Astrocyte (in vitro differentiated cells and primary cell): ENCODE data around the gene CCDC187. TPM values are rescaled to one million over a fixed set of nuclear protein-coding genes. Genes with fewer than 3 reads are reported as not detected.

Experiments
- DNase-seq: peaks from one replicate; pipeline ENCODE4 v3.0.0-alpha.2; 2010; ENCODE audit warnings: low read depth
- FAIRE-seq: peaks from 2 replicates; lab custom pipeline; 2011; peaks lifted over from hg19 to GRCh38; lab: Jason Lieb, UNC
- H2AFZ ChIP-seq: 2 replicates; pipeline ENCODE4 v1.6.0; 2012; ENCODE audit warnings: low read depth, low read length, inconsistent platforms
- H3K27ac ChIP-seq: 2 replicates; pipeline ENCODE4 v1.5.1; 2011; ENCODE audit warnings: low read depth, low read length, inconsistent platforms
- H3K27me3 ChIP-seq: 2 replicates; pipeline ENCODE4 v1.6.0; 2011; ENCODE audit warnings: low read length, inconsistent platforms; ENCODE audit not compliant: insufficient read depth
- H3K36me3 ChIP-seq: 2 replicates; pipeline ENCODE4 v1.5.1; 2011; ENCODE audit warnings: low read length, inconsistent platforms; ENCODE audit not compliant: insufficient read depth
- H3K4me1 ChIP-seq: 2 replicates; pipeline ENCODE4 v1.5.1; 2011; ENCODE audit warnings: low read length, inconsistent platforms; ENCODE audit not compliant: insufficient read depth
- H3K4me2 ChIP-seq: 2 replicates; pipeline ENCODE4 v1.6.0; 2012; ENCODE audit warnings: low read length, inconsistent platforms
- H3K4me3 ChIP-seq: 2 replicates; pipeline ENCODE4 v1.5.1; 2011; ENCODE audit warnings: low read depth, mild to moderate bottlenecking, low read length, inconsistent platforms; ENCODE audit not compliant: insufficient read depth
- H3K79me2 ChIP-seq: 2 replicates; pipeline ENCODE4 v1.6.0; 2012; ENCODE audit warnings: mild to moderate bottlenecking, low read length, inconsistent platforms; ENCODE audit not compliant: insufficient read depth
- H3K9ac ChIP-seq: 2 replicates; pipeline ENCODE4 v1.6.0; 2012; ENCODE audit warnings: mild to moderate bottlenecking, low read length, inconsistent platforms
- H3K9me3 ChIP-seq: 2 replicates; pipeline ENCODE4 v1.5.1; 2012; ENCODE audit warnings: low read depth, mild to moderate bottlenecking, low read length, inconsistent platforms; ENCODE audit not compliant: insufficient read depth
- H4K20me1 ChIP-seq: 2 replicates; pipeline ENCODE4 v1.6.0; 2012; ENCODE audit warnings: low read length, inconsistent platforms; ENCODE audit not compliant: insufficient read depth
- H3K27ac Mint-ChIP-seq: one replicate; pipeline ENCODE4 v1.8.0; 2021; ENCODE audit warnings: mild to moderate bottlenecking, mixed read lengths; ENCODE audit not compliant: unreplicated experiment
- H3K27me3 Mint-ChIP-seq: one replicate; pipeline ENCODE4 v1.8.0; 2021; ENCODE audit warnings: low read depth, mixed read lengths; ENCODE audit not compliant: unreplicated experiment
- H3K36me3 Mint-ChIP-seq: one replicate; pipeline ENCODE4 v1.8.0; 2021; ENCODE audit warnings: low read depth, mixed read lengths; ENCODE audit not compliant: unreplicated experiment
- H3K4me1 Mint-ChIP-seq: one replicate; pipeline ENCODE4 v1.8.0; 2021; ENCODE audit warnings: low read depth, mixed read lengths; ENCODE audit not compliant: unreplicated experiment
- H3K4me3 Mint-ChIP-seq: one replicate; pipeline ENCODE4 v1.8.0; 2021; ENCODE audit warnings: mild to moderate bottlenecking, moderate library complexity, mixed read lengths; ENCODE audit not compliant: unreplicated experiment
- H3K9me3 Mint-ChIP-seq: one replicate; pipeline ENCODE4 v1.8.0; 2021; ENCODE audit warnings: mild to moderate bottlenecking, mixed read lengths; ENCODE audit not compliant: unreplicated experiment
- CTCF ChIP-seq: IDR thresholded peaks from 2 replicates; pipeline ENCODE4 v1.5.1; 2011; ENCODE audit warnings: low read depth, mild to moderate bottlenecking, inconsistent platforms, low read length, moderate library complexity; ENCODE audit not compliant: insufficient read depth
- EZH2 ChIP-seq: IDR thresholded peaks from 2 replicates; pipeline ENCODE4 v1.6.1; 2012; ENCODE audit warnings: mild to moderate bottlenecking, low read length, inconsistent platforms; ENCODE audit not compliant: insufficient read depth
- total RNA-seq: library from RNA; stranded (reverse); gene quantifications from 2 replicates; pipeline ENCODE4 v1.2.1, GENCODE V29; 2021

CCDC187 gene
- total RNA-seq, 1 donor from 2014 or later, result 0.09 TPM

- Histone ChIP-seq H2AFZ (no peak overlapping the region), H3K4me3 (no peak overlapping the region), H3K36me3 (no peaks in the 10 kb centered on the region), H3K27me3 (peaks cover 22% of the 10 kb centered on the region), H3K27ac (no peak overlapping the region), H3K79me2 (no peaks in the 10 kb centered on the region), H3K4me1 (no peaks in the 10 kb centered on the region), H3K9me3 (no peaks in the 10 kb centered on the region), H4K20me1 (no peaks in the 10 kb centered on the region), H3K4me2 (no peak overlapping the region), H3K9ac (no peak overlapping the region)
- peaks cover 1% of the 10 kb centered on the region for H3K36me3 Mint-ChIP-seq
- no peaks in the 10 kb centered on the region for H3K9me3 Mint-ChIP-seq
- H3K4me3 Mint-ChIP-seq, result no peak overlapping the region
- TF ChIP-seq CTCF (no peak), EZH2 (no peak)
- peaks cover 36% of the 10 kb centered on the region for H3K27me3 Mint-ChIP-seq
- H3K27ac Mint-ChIP-seq, result no peak overlapping the region
- DNase-seq, result no peak
- FAIRE-seq, result no peak
- no peaks in the 10 kb centered on the region for H3K4me1 Mint-ChIP-seq
Observed at GRCh38 chr9:136275655-136276429, 28.1 kb downstream of the CCDC187 start.

- Histone ChIP-seq H3K79me2 (no peaks in the 10 kb centered on the region), H3K9ac (no peak overlapping the region), H3K27me3 (peaks cover 20% of the 10 kb centered on the region), H3K9me3 (no peaks in the 10 kb centered on the region), H4K20me1 (no peaks in the 10 kb centered on the region), H3K4me2 (no peak overlapping the region), H3K27ac (no peak overlapping the region), H3K36me3 (no peaks in the 10 kb centered on the region), H3K4me3 (no peak overlapping the region), H2AFZ (no peak overlapping the region), H3K4me1 (no peaks in the 10 kb centered on the region)
- Mint-ChIP-seq H3K27ac (no peak overlapping the region), H3K27me3 (peaks cover 33% of the 10 kb centered on the region), H3K9me3 (no peaks in the 10 kb centered on the region), H3K36me3 (peaks cover under 1% of the 10 kb centered on the region), H3K4me3 (no peak overlapping the region), H3K4me1 (no peaks in the 10 kb centered on the region)
- DNase-seq (no peak), FAIRE-seq (no peak)
- TF ChIP-seq CTCF (no peak), EZH2 (no peak)
Observed at GRCh38 chr9:136274786-136275654, 28.9 kb downstream of the CCDC187 start.
